Adrenal gland (tissue), 5 donors: Measurements from ENCODE around the gene NFE2.

ENCODE experiments used
- POLR2A ChIP-seq, 2 donors: fragments of 450-650 bp; IDR thresholded peaks; one replicate each; pipeline ENCODE4 v1.6.1; 2017; ENCODE audit warnings: antibody characterized with exemption in 2 of 2, mild to moderate bottlenecking in 2 of 2, moderate library complexity in 1 of 2
- TF ChIP-seq, protein P1 (sequence below), 6 experiments: fragments of 450-650 bp in 4 of 6; fragments of 200-600 bp in 2 of 6; sonication (generic) in 1 of 6; IDR thresholded peaks; 1 replicate in 5 of 6; 2 replicates in 1 of 6; pipeline versions ENCODE4 v1.5.1 to v1.8.0; 2016 to 2021; ENCODE audit warnings: antibody characterized with exemption in 6 of 6, mild to moderate bottlenecking in 2 of 6, moderate library complexity in 1 of 6
- donor health status: DM: no; HTN: no; CAD: no.

DNA sequence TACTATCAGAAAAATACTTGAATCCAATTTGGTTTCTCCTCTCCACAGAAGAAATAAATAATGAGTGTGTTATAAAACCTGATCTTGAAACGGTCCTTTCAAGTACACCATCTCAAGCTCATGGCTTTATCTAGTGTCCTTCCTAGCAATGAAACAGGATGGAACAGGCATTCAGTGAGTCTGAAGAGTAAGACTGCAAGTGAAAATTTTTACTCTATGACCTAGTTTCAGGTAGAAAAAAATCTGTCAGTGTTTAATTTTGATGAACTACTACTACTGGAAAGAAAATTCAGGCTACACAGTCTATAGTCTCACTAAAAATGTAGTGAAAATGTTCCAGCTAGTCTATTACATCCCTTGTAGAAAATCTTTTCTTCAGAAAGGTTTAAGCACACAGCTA lies 28.6 kb downstream of the NFE2 start:
- TF ChIP-seq, protein P1, sequence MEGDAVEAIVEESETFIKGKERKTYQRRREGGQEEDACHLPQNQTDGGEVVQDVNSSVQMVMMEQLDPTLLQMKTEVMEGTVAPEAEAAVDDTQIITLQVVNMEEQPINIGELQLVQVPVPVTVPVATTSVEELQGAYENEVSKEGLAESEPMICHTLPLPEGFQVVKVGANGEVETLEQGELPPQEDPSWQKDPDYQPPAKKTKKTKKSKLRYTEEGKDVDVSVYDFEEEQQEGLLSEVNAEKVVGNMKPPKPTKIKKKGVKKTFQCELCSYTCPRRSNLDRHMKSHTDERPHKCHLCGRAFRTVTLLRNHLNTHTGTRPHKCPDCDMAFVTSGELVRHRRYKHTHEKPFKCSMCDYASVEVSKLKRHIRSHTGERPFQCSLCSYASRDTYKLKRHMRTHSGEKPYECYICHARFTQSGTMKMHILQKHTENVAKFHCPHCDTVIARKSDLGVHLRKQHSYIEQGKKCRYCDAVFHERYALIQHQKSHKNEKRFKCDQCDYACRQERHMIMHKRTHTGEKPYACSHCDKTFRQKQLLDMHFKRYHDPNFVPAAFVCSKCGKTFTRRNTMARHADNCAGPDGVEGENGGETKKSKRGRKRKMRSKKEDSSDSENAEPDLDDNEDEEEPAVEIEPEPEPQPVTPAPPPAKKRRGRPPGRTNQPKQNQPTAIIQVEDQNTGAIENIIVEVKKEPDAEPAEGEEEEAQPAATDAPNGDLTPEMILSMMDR (IDR thresholded peaks at IDR 0.05): no peak
- TF ChIP-seq POLR2A (IDR thresholded peaks at IDR 0.05): no peak
